OCI-LY7 (cell line): ENCODE results near the gene UTP14C.

ENCODE experiments used
- CTCF ChIP-seq: fragments of 200-600 bp; sonication (generic); conservative IDR thresholded peaks from 2 replicates; pipeline ENCODE4 v1.5.1; 2014; ENCODE audit warnings: mild to moderate bottlenecking, antibody characterized with exemption, low read length, moderate library complexity, mixed read lengths
- EZH2phosphoT487 ChIP-seq: fragments of 200-600 bp; sonication (generic); IDR thresholded peaks from 2 replicates; pipeline ENCODE4 v1.6.1; 2018; ENCODE audit warnings: low read depth, borderline replicate concordance, mild to moderate bottlenecking, mixed run types, antibody characterized with exemption, low read length, moderate library complexity, mixed read lengths

- TF ChIP-seq CTCF (no peak), EZH2phosphoT487 (no peak)
Observed at GRCh38 chr13:52011632-52012511, 12.6 kb upstream of the UTP14C start, which contains the start of gene ALG11.
